GM19351 (cell line): Measurements from ENCODE around the gene ZNF213.

ENCODE experiments used
- ATAC-seq: cut with Tn5 transposase; IDR thresholded peaks from one replicate; pipeline ENCODE4 v1.9.1; 2021; ENCODE audit warnings: mild to moderate bottlenecking, moderate library complexity; ENCODE audit not compliant: unreplicated experiment

The ZNF213 gene

DNA sequence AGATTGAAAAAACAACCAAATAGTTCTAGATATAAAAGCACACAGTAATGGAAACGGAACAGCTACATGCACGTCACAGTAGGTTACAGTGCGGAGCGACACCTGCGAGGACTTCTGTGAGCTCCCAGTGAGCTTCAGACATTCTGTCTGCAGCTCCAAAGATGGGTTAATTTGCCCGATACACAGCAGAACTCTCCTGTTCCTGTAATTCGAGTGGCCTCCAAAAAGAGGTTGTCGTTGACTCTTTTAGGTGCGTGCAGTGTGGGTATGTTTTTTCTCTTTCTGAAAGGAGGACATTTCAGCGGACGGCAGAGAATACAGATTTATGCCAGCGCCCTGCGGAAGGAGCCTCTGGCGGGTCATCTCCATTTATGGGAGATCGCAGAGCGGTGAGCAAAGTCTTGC is 56.1 kb downstream of the ZNF213 start:
- no peak for ATAC-seq
